Measurements from ENCODE around the gene SRD5A1.

GRCh38 chr5:6623941-6624340 is 9.3 kb upstream of the SRD5A1 start:
- TF ChIP-seq EP300 (IDR thresholded peaks at IDR 0.05) (no peak), POLR2AphosphoS5 (IDR thresholded peaks at IDR 0.05) (no peak), POLR2A (IDR thresholded peaks at IDR 0.05) (no peak)
- TF ChIP-seq, protein P1, sequence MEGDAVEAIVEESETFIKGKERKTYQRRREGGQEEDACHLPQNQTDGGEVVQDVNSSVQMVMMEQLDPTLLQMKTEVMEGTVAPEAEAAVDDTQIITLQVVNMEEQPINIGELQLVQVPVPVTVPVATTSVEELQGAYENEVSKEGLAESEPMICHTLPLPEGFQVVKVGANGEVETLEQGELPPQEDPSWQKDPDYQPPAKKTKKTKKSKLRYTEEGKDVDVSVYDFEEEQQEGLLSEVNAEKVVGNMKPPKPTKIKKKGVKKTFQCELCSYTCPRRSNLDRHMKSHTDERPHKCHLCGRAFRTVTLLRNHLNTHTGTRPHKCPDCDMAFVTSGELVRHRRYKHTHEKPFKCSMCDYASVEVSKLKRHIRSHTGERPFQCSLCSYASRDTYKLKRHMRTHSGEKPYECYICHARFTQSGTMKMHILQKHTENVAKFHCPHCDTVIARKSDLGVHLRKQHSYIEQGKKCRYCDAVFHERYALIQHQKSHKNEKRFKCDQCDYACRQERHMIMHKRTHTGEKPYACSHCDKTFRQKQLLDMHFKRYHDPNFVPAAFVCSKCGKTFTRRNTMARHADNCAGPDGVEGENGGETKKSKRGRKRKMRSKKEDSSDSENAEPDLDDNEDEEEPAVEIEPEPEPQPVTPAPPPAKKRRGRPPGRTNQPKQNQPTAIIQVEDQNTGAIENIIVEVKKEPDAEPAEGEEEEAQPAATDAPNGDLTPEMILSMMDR (IDR thresholded peaks at IDR 0.05) = no peak

Measured in gastroesophageal sphincter (tissue), 3 donors.